Panc1 (cell line): ENCODE results near the gene TRAF6. TPM values are rescaled to one million over a fixed set of nuclear protein-coding genes. Genes with fewer than 3 reads are reported as not detected.

Experiments
- ATAC-seq: fragments of 200-7000 bp; cut with Tn5 transposase; 2 replicates; pipeline ENCODE4 v1.9.1; 2020; ENCODE audit warnings: mild to moderate bottlenecking, moderate library complexity
- BruUV-seq: library from RNA; stranded (reverse); fragments of 400-500 nt; replicated peaks from 2 replicates; lab custom pipeline; 2021; lab: Mats Ljungman, UMichigan
- CTCF ChIA-PET: fragments of 300-600 bp; sonication (Branson Sonifier 250); formaldehyde crosslinking; loops from one replicate; lab custom pipeline; 2022; ENCODE audit warnings: antibody characterized with exemption; lab: Charles Lee
- POLR2A ChIA-PET: fragments of 300-600 bp; sonication (Branson Sonifier 250); formaldehyde crosslinking; loops from one replicate; lab custom pipeline; 2022; ENCODE audit warnings: antibody characterized with exemption; lab: Charles Lee
- DNase-seq: peaks from one replicate; pipeline ENCODE4 v3.0.0-alpha.2; 2010; ENCODE audit warnings: low read depth, low spot score
- H3K27ac ChIP-seq: 2 replicates; pipeline ENCODE4 v1.5.1; 2011; ENCODE audit warnings: mild to moderate bottlenecking, low read length, inconsistent platforms
- H3K27me3 ChIP-seq: fragments of 200-500 bp; sonication (Bioruptor generic); 2 replicates; pipeline ENCODE4 v1.6.0; 2014; ENCODE audit warnings: low read length, inconsistent platforms; ENCODE audit not compliant: control insufficient read depth, insufficient read depth
- H3K36me3 ChIP-seq: fragments of 200-500 bp; sonication (Bioruptor generic); 2 replicates; pipeline ENCODE4 v1.5.1; 2014; ENCODE audit warnings: inconsistent platforms, mild to moderate bottlenecking, low read length, moderate library complexity; ENCODE audit not compliant: control insufficient read depth, insufficient read depth
- H3K4me1 ChIP-seq: 2 replicates; pipeline ENCODE4 v1.5.1; 2011; ENCODE audit warnings: inconsistent platforms, mild to moderate bottlenecking, low read length, moderate library complexity; ENCODE audit not compliant: control insufficient read depth, insufficient read depth
- H3K4me3 ChIP-seq, 2 experiments: 2 replicates each; pipeline ENCODE4 v1.5.1; 2011 to 2012; ENCODE audit warnings: low read depth in 2 of 2, low read length in 2 of 2, mild to moderate bottlenecking in 2 of 2, inconsistent platforms in 1 of 2, moderate library complexity in 1 of 2
- H3K9me3 ChIP-seq: fragments of 200-500 bp; sonication (Bioruptor generic); 2 replicates; pipeline ENCODE4 v1.5.1; 2014; ENCODE audit warnings: low read depth, mild to moderate bottlenecking, inconsistent platforms, low read length, moderate library complexity; ENCODE audit not compliant: control insufficient read depth, insufficient read depth
- CTCF ChIP-seq: fragments of 450-650 bp; IDR thresholded peaks from 2 replicates; pipeline ENCODE4 v1.5.1; 2017; ENCODE audit warnings: mild to moderate bottlenecking
- POLR2AphosphoS5 ChIP-seq: IDR thresholded peaks from 2 replicates; pipeline ENCODE4 v1.6.1; 2012; ENCODE audit warnings: mild to moderate bottlenecking, low read depth, low read length, moderate library complexity
- REST ChIP-seq, 2 experiments: IDR thresholded peaks; 2 replicates each; pipeline ENCODE4 v1.6.1; 2011 to 2012; ENCODE audit warnings: low read depth in 2 of 2, control low read depth in 1 of 2, low read length in 1 of 2, mild to moderate bottlenecking in 1 of 2, moderate library complexity in 1 of 2; ENCODE audit not compliant: insufficient read depth in 1 of 2
- SIN3A ChIP-seq: IDR thresholded peaks from 2 replicates; pipeline ENCODE4 v1.6.1; 2012; ENCODE audit warnings: low read depth, mild to moderate bottlenecking, low read length, moderate library complexity, borderline replicate concordance; ENCODE audit not compliant: insufficient read depth
- TCF7L2 ChIP-seq: IDR thresholded peaks from 2 replicates; pipeline ENCODE4 v1.6.1; 2011; ENCODE audit warnings: mild to moderate bottlenecking, low read depth, low read length, inconsistent platforms
- in situ Hi-C: cut with HindIII; loops from 2 replicates; pipeline ENCODE4 v1.10.0; 2016; ENCODE audit warnings: low sequenced_read_pairs, low pct_unique_long_range_greater_than_20kb
- intact Hi-C: fragments of 100-400 bp; cut with micrococcal nuclease; formaldehyde crosslinking; loops from one replicate; pipeline ENCODE4 v1.10.0; 2022; ENCODE audit not compliant: unreplicated experiment
- total RNA-seq: library from RNA; stranded (reverse); gene quantifications from one replicate; pipeline ENCODE4 v1.2.1, GENCODE V29; 2021; ENCODE audit not compliant: unreplicated experiment

Gene TRAF6
- total RNA-seq, 1 experiment from 2014 or later, result 10.9 TPM

- BruUV-seq, result no TSS peak
- Histone ChIP-seq H3K4me3 (no peak overlapping the region), H3K27ac (no peak overlapping the region), H3K4me1 (no peaks in the 10 kb centered on the region), H3K9me3 (no peaks in the 10 kb centered on the region), H3K36me3 (no peaks in the 10 kb centered on the region), H3K27me3 (peaks cover 2% of the 10 kb centered on the region)
- in situ Hi-C loops, result no loop called here
- ATAC-seq (no peak), DNase-seq (no peak)
- intact Hi-C loops, result no loop called here
- ChIA-PET CTCF (interaction anchor here (0.6 kb wide), 1 partner anchor 643 kb away, joined by 5 read pairs; no protein-coding TSS in a partner anchor), POLR2A (no interaction called here)
- TF ChIP-seq REST (IDR thresholded peaks at IDR 0.05; ENCODE audit: insufficient read depth in 1 of 2, low read depth in 2 of 2, low read length in 1 of 2), result no peak
- TF ChIP-seq CTCF, result no peak
- no peak for TF ChIP-seq POLR2AphosphoS5
- no peak for TF ChIP-seq SIN3A
- no peak for TF ChIP-seq TCF7L2
Observed at GRCh38 chr11:36464720-36465119, 45.4 kb downstream of the TRAF6 start.

- no peak for ATAC-seq
- ChIA-PET CTCF (no interaction called here), POLR2A (no interaction called here)
- no peak overlapping the region for H3K27ac ChIP-seq
- peaks cover 2% of the 10 kb centered on the region for H3K27me3 ChIP-seq
- no peak for TF ChIP-seq REST (IDR thresholded peaks at IDR 0.05; ENCODE audit: insufficient read depth in 1 of 2, low read depth in 2 of 2, low read length in 1 of 2)
- TF ChIP-seq POLR2AphosphoS5, result no peak
- TF ChIP-seq CTCF, result no peak
- TF ChIP-seq TCF7L2, result no peak
- no peak for TF ChIP-seq SIN3A
- no peaks in the 10 kb centered on the region for H3K36me3 ChIP-seq
- BruUV-seq, result no TSS peak
- no peak for DNase-seq
- no peaks in the 10 kb centered on the region for H3K4me1 ChIP-seq
- intact Hi-C loops (no loop called here), in situ Hi-C loops (no loop called here)
- H3K9me3 ChIP-seq, result no peaks in the 10 kb centered on the region
- no peak overlapping the region for H3K4me3 ChIP-seq
Observed at GRCh38 chr11:36463781-36464180, 46.3 kb downstream of the TRAF6 start.
